IMR-90 (cell line): ENCODE measurements around the gene PCBP3. TPM values are rescaled to one million over a fixed set of nuclear protein-coding genes. Genes with fewer than 3 reads are reported as not detected.
A peak's percentile ranks its signal among the peaks of the same experiment; 100 is the strongest.

Source experiments
- ATAC-seq: fragments of 200-7000 bp; cut with Tn5 transposase; 2 replicates; pipeline ENCODE4 v1.9.1; 2020; ENCODE audit warnings: low read depth, mild to moderate bottlenecking, moderate library complexity
- BruUV-seq: library from RNA; stranded (reverse); fragments of 400-500 nt; replicated peaks from 2 replicates; lab custom pipeline; 2021; lab: Mats Ljungman, UMichigan
- CTCF ChIA-PET: fragments of 300-600 bp; formaldehyde crosslinking; extraction: SDS; loops from one replicate; lab custom pipeline; 2021; ENCODE audit warnings: antibody characterized with exemption; lab: Yijun Ruan, JAX
- POLR2A ChIA-PET: fragments of 300-600 bp; sonication (Branson Sonifier 250); formaldehyde crosslinking; loops from one replicate; lab custom pipeline; 2022; ENCODE audit warnings: antibody characterized with exemption; ENCODE audit not compliant: unreplicated experiment; lab: Charles Lee
- DNase-seq: peaks from one replicate; pipeline ENCODE4 v3.0.0; 2013
- H2AFZ ChIP-seq: replicated peaks from 2 replicates; pipeline ENCODE3; 2013; ENCODE audit warnings: low read length, mild to moderate bottlenecking; ENCODE audit not compliant: poor library complexity
- H2AK5ac ChIP-seq: 2 replicates; pipeline ENCODE4 v1.6.1; 2013; ENCODE audit warnings: low read depth, low read length, inconsistent platforms
- H2AK9ac ChIP-seq: replicated peaks from 2 replicates; pipeline ENCODE3; 2013; ENCODE audit warnings: mild to moderate bottlenecking, low read depth, low read length, moderate library complexity; ENCODE audit not compliant: poor library complexity
- H2BK120ac ChIP-seq: 2 replicates; pipeline ENCODE4 v1.6.1; 2013; ENCODE audit warnings: low read depth, low read length, inconsistent platforms
- H2BK15ac ChIP-seq: 3 replicates; pipeline ENCODE4 v1.6.1; 2013; ENCODE audit warnings: low read depth, low read length, inconsistent platforms
- H2BK20ac ChIP-seq: 2 replicates; pipeline ENCODE4 v1.6.1; 2013; ENCODE audit warnings: low read depth, mild to moderate bottlenecking, inconsistent platforms, low read length, moderate library complexity
- H2BK5ac ChIP-seq: 2 replicates; pipeline ENCODE4 v1.6.1; 2013; ENCODE audit warnings: mild to moderate bottlenecking, low read depth, low read length, inconsistent platforms; ENCODE audit not compliant: poor library complexity, severe bottlenecking
- H3K14ac ChIP-seq: replicated peaks from 2 replicates; pipeline ENCODE4 v1.6.1; 2013; ENCODE audit warnings: low read depth, low read length, inconsistent platforms
- H3K18ac ChIP-seq: 2 replicates; pipeline ENCODE4 v1.6.1; 2013; ENCODE audit warnings: low read depth, low read length, control low read depth
- H3K23ac ChIP-seq: 2 replicates; pipeline ENCODE4 v1.6.1; 2013; ENCODE audit warnings: low read depth, low read length, inconsistent platforms
- H3K27ac ChIP-seq: 2 replicates; pipeline ENCODE4 v1.5.1; 2013; ENCODE audit warnings: mild to moderate bottlenecking, control low read depth, low read length; ENCODE audit not compliant: insufficient read depth
- H3K27me3 ChIP-seq: 2 replicates; pipeline ENCODE4 v1.6.1; 2013; ENCODE audit warnings: low read length; ENCODE audit not compliant: control insufficient read depth, insufficient read depth
- H3K36me3 ChIP-seq: 2 replicates; pipeline ENCODE4 v1.6.1; 2013; ENCODE audit warnings: low read length, mixed read lengths; ENCODE audit not compliant: control insufficient read depth, insufficient read depth
- H3K4ac ChIP-seq: 2 replicates; pipeline ENCODE4 v1.6.1; 2013; ENCODE audit warnings: low read depth, low read length, inconsistent platforms
- H3K4me1 ChIP-seq: 2 replicates; pipeline ENCODE4 v1.6.1; 2013; ENCODE audit warnings: low read length, mixed read lengths; ENCODE audit not compliant: control insufficient read depth, insufficient read depth
- H3K4me2 ChIP-seq: 2 replicates; pipeline ENCODE4 v1.6.1; 2013; ENCODE audit warnings: low read depth, mild to moderate bottlenecking, control low read depth, low read length, moderate library complexity
- H3K4me3 ChIP-seq: 2 replicates; pipeline ENCODE4 v1.5.1; 2013; ENCODE audit warnings: low read depth, mild to moderate bottlenecking, control low read depth, low read length, moderate library complexity; ENCODE audit not compliant: insufficient read depth
- H3K56ac ChIP-seq: 2 replicates; pipeline ENCODE4 v1.6.1; 2013; ENCODE audit warnings: low read length, inconsistent platforms; ENCODE audit not compliant: insufficient read depth; ENCODE audit errors: extremely low read depth
- H3K79me1 ChIP-seq, 2 experiments: 2 replicates each; pipeline ENCODE4 v1.6.1; 2013; ENCODE audit warnings: low read length in 2 of 2, inconsistent platforms in 1 of 2, low read depth in 1 of 2
- H3K9ac ChIP-seq: 2 replicates; pipeline ENCODE4 v1.6.1; 2013; ENCODE audit warnings: low read depth, low read length, control low read depth
- H3K9me1 ChIP-seq: 2 replicates; pipeline ENCODE4 v1.6.1; 2013; ENCODE audit warnings: low read length, inconsistent platforms; ENCODE audit not compliant: insufficient read depth
- H3K9me3 ChIP-seq: 2 replicates; pipeline ENCODE4 v1.6.1; 2013; ENCODE audit warnings: low read length; ENCODE audit not compliant: control insufficient read depth, insufficient read depth
- H4K20me1 ChIP-seq: 2 replicates; pipeline ENCODE4 v1.6.1; 2013; ENCODE audit warnings: low read length, inconsistent platforms; ENCODE audit not compliant: insufficient read depth
- H4K5ac ChIP-seq: 2 replicates; pipeline ENCODE4 v1.6.1; 2013; ENCODE audit warnings: mild to moderate bottlenecking, low read depth, low read length, control low read depth
- H4K8ac ChIP-seq, 2 experiments: 2 replicates each; pipeline ENCODE4 v1.6.1; 2013; ENCODE audit warnings: low read depth in 2 of 2, low read length in 2 of 2, control low read depth in 1 of 2, inconsistent platforms in 1 of 2
- H4K91ac ChIP-seq: 2 replicates; pipeline ENCODE4 v1.6.1; 2013; ENCODE audit warnings: low read depth, low read length, inconsistent platforms; ENCODE audit not compliant: insufficient read depth
- CEBPB ChIP-seq: IDR thresholded peaks from 2 replicates; pipeline ENCODE4 v1.6.1; 2012; ENCODE audit warnings: low read depth, low read length, improper control_type of control experiment
- CHD1 ChIP-seq: IDR thresholded peaks from 2 replicates; pipeline ENCODE4 v1.6.1; 2012; ENCODE audit warnings: low read depth, low read length, improper control_type of control experiment
- CTCF ChIP-seq: conservative IDR thresholded peaks from 2 replicates; pipeline ENCODE4 v1.5.1; 2012; ENCODE audit warnings: mild to moderate bottlenecking, low read depth, low read length, improper control_type of control experiment
- ELK1 ChIP-seq: fragments of 150-350 bp; IDR thresholded peaks from 2 replicates; pipeline ENCODE4 v1.6.1; 2016; ENCODE audit warnings: low read depth, mild to moderate bottlenecking, low read length, moderate library complexity, borderline replicate concordance
- MAFK ChIP-seq: IDR thresholded peaks from 2 replicates; pipeline ENCODE4 v1.6.1; 2012; ENCODE audit warnings: low read depth, low read length, improper control_type of control experiment
- MAZ ChIP-seq: IDR thresholded peaks from 2 replicates; pipeline ENCODE4 v1.6.1; 2012; ENCODE audit warnings: low read depth, mild to moderate bottlenecking, low read length, improper control_type of control experiment, moderate library complexity, borderline replicate concordance
- NFE2L2 ChIP-seq: fragments of 150-350 bp; IDR thresholded peaks from 2 replicates; pipeline ENCODE4 v1.6.1; 2016; ENCODE audit warnings: low read depth, mild to moderate bottlenecking, low read length
- POLR2A ChIP-seq: IDR thresholded peaks from 2 replicates; pipeline ENCODE4 v1.6.1; 2012; ENCODE audit warnings: mild to moderate bottlenecking, low read depth, low read length
- RCOR1 ChIP-seq: IDR thresholded peaks from 2 replicates; pipeline ENCODE4 v1.6.1; 2012; ENCODE audit warnings: mild to moderate bottlenecking, low read length, improper control_type of control experiment; ENCODE audit not compliant: insufficient replicate concordance
- USF2 ChIP-seq: fragments of 150-350 bp; IDR thresholded peaks from 2 replicates; pipeline ENCODE4 v1.6.1; 2017; ENCODE audit warnings: mild to moderate bottlenecking, antibody characterized with exemption, low read length, low read depth
- WGBS, 2 experiments: methylation state at CpG; one replicate each; pipeline versions ENCODE4 v1.1.5 to v1.1.7; 2013; ENCODE audit warnings: missing lambda C conversion rate in 2 of 2; ENCODE audit not compliant: insufficient read length in 1 of 2; ENCODE audit errors: extremely low coverage in 2 of 2; 5-methylcytosine and 5-hydroxymethylcytosine counted together
- dilution Hi-C: fragments of 300-500 bp; cut with HindIII; formaldehyde crosslinking; loops from one replicate; pipeline ENCODE4 v1.14.3; 2018; ENCODE audit warnings: low sequenced_read_pairs; ENCODE audit not compliant: unreplicated experiment
- in situ Hi-C: fragments of 300-500 bp; cut with MboI; formaldehyde crosslinking; loops from 3 replicates; pipeline ENCODE4 v1.14.3; 2019; ENCODE audit warnings: low sequenced_read_pairs, inconsistent platforms, mixed read lengths
- intact Hi-C: fragments of 100-400 bp; cut with micrococcal nuclease; formaldehyde crosslinking; loops from 2 replicates; pipeline ENCODE4 v1.10.0; 2022
- polyA plus RNA-seq, 3 experiments: library from polyadenylated mRNA; depleted of rRNA; stranded (reverse); fragments of >200 nt; gene quantifications; 2 replicates each; pipeline ENCODE4 v1.2.3, GENCODE V29; 2012; ENCODE audit warnings: low replicate concordance in 1 of 3
- total RNA-seq: library from RNA; depleted of rRNA; stranded (reverse); fragments of >200 nt; gene quantifications from 2 replicates; pipeline ENCODE4 v1.2.3, GENCODE V29; 2012

Gene PCBP3
- total and polyA plus RNA-seq, 2 of the 4 experiments (the other 2 are of a cell fraction) = 2.9 to 3.9 TPM

- Histone ChIP-seq H3K4me1 (peaks cover 5% of the 10 kb centered on the region; the same call in 1 of the 2 replicates), H2BK120ac (no peak overlapping the region), H3K27me3 (peaks cover 2% of the 10 kb centered on the region; the same call in 1 of the 2 replicates), H4K91ac (no peak overlapping the region), H3K27ac (no peak overlapping the region), H3K4me2 (peak overlapping the region; percentile 28), H2BK5ac (no peak overlapping the region), H3K23ac (no peak overlapping the region), H3K9ac (no peak overlapping the region), H2AK9ac (peak overlapping the region; percentile 61), H3K14ac (peak overlapping the region; percentile 78; the same call in 1 of the 2 replicates), H3K4me3 (no peak overlapping the region), H2AK5ac (no peak overlapping the region), H2BK15ac (no peak overlapping the region), H3K79me1 (no peaks in the 10 kb centered on the region), H3K36me3 (no peaks in the 10 kb centered on the region), H2BK20ac (no peak overlapping the region), H3K56ac (no peak overlapping the region), H4K20me1 (no peaks in the 10 kb centered on the region), H3K9me3 (no peaks in the 10 kb centered on the region), H2AFZ (peak overlapping the region; percentile 87), H4K5ac (no peak overlapping the region), H3K9me1 (no peaks in the 10 kb centered on the region), H3K4ac (peak overlapping the region; percentile 42; the same call in 1 of the 2 replicates), H4K8ac (no peak overlapping the region), H3K18ac (no peak overlapping the region)
- POLR2A ChIA-PET = no interaction called here
- intact Hi-C loops = no loop called here
- CTCF ChIA-PET = interaction anchor here (0.6 kb wide), 1 partner anchor 20 kb away, joined by 3 read pairs; no protein-coding TSS in a partner anchor
- peak; percentile 95 for ATAC-seq
- TF ChIP-seq CHD1 = no peak
- no peak for TF ChIP-seq USF2
- TF ChIP-seq ELK1 = no peak
- TF ChIP-seq CTCF = no peak
- no peak for TF ChIP-seq NFE2L2
- TF ChIP-seq MAZ = no peak
- no peak for TF ChIP-seq MAFK
- TF ChIP-seq POLR2A = no peak
- TF ChIP-seq CEBPB = no peak
- no peak for TF ChIP-seq RCOR1
- no TSS peak for BruUV-seq
- dilution Hi-C loops = no loop called here
- in situ Hi-C loops = no loop called here
- DNase-seq = peak; percentile 48
- 50% methylated on average over 9 of the region's 21 CpGs; no CpG with 5 or more reads in 1 of the 2 experiments for WGBS, 2 experiments
Measured at GRCh38 chr21:45950740-45951515, 307.4 kb downstream of the PCBP3 start.
